Measurements from ENCODE around the gene ADAM29. TPM values are rescaled to one million over a fixed set of nuclear protein-coding genes. Genes with fewer than 3 reads are reported as not detected.
"Not testable (repeated sequence)": the region's sequence is repeated elsewhere in the genome, so short reads cannot be mapped to it uniquely, and the experiment has no call there.

The ADAM29 gene
- total RNA-seq = not detected
- long read RNA-seq, donor 1 = 0 reads
- long read RNA-seq, donor 2 = 0 reads

GRCh38 chr4:174918058-174918457 lies at the start of gene ADAM29:
Gene ADAM29 (plus strand): TSS chr4:174918358. CDS start chr4:174975526, 57,168 bp downstream.
- H3K9me3 ChIP-seq = peaks cover 13% of the 10 kb centered on the region
- no peak within 1 kb of the TSS for H3K4me3 ChIP-seq
- H3K36me3 ChIP-seq (ENCODE audit: low read depth) = no peaks in the 10 kb centered on the region
- H3K4me1 ChIP-seq (ENCODE audit: low read depth) = no peaks in the 10 kb centered on the region
- no peak for TF ChIP-seq CTCF (IDR thresholded peaks at IDR 0.05)
- DNase-seq = no peak
- no peak for ATAC-seq
- intact Hi-C loops (cut with DNase I, micrococcal nuclease) = no loop called here

GRCh38 chr4:174869339-174869738 lies 48.8 kb upstream of the ADAM29 start:
- Histone ChIP-seq H3K36me3 (ENCODE audit: low read depth) (no peaks in the 10 kb centered on the region), H3K9me3 (peaks cover 2% of the 10 kb centered on the region), H3K4me3 (no peak overlapping the region), H3K4me1 (ENCODE audit: low read depth) (no peaks in the 10 kb centered on the region)
- TF ChIP-seq CTCF (IDR thresholded peaks at IDR 0.05) = no peak
- ATAC-seq (no peak), DNase-seq (no peak)
- intact Hi-C loops (cut with DNase I, micrococcal nuclease) = no loop called here

GRCh38 chr4:174870311-174870710 lies 47.8 kb upstream of the ADAM29 start:
- H3K36me3 ChIP-seq (ENCODE audit: low read depth) = no peaks in the 10 kb centered on the region
- ATAC-seq (no peak), DNase-seq (no peak)
- TF ChIP-seq CTCF (IDR thresholded peaks at IDR 0.05) = no peak
- intact Hi-C loops (cut with DNase I, micrococcal nuclease) = no loop called here
- H3K4me1 ChIP-seq (ENCODE audit: low read depth) = no peaks in the 10 kb centered on the region
- H3K4me3 ChIP-seq = no peak overlapping the region
- peaks cover 2% of the 10 kb centered on the region for H3K9me3 ChIP-seq

- no peaks in the 10 kb centered on the region for H3K36me3 ChIP-seq (ENCODE audit: low read depth)
- H3K4me3 ChIP-seq = no peak overlapping the region
- no peak for TF ChIP-seq CTCF (IDR thresholded peaks at IDR 0.05)
- H3K4me1 ChIP-seq (ENCODE audit: low read depth) = no peaks in the 10 kb centered on the region
- DNase-seq (no peak), ATAC-seq (no peak)
- peaks cover 2% of the 10 kb centered on the region for H3K9me3 ChIP-seq
- intact Hi-C loops (cut with DNase I, micrococcal nuclease) = no loop called here
These were observed 46.8 kb upstream of the ADAM29 start for GRCh38 chr4:174871407-174871806.

- H3K36me3 ChIP-seq (ENCODE audit: low read depth); intact Hi-C loops (cut with DNase I, micrococcal nuclease); DNase-seq; ATAC-seq; H3K9me3 ChIP-seq; H3K4me1 ChIP-seq (ENCODE audit: low read depth); H3K4me3 ChIP-seq: not testable (repeated sequence)
These were observed 45.0 kb upstream of the ADAM29 start for GRCh38 chr4:174873146-174873545.

GRCh38 chr4:174873931-174874330 lies 44.2 kb upstream of the ADAM29 start:
- Histone ChIP-seq H3K4me1 (ENCODE audit: low read depth) (no peaks in the 10 kb centered on the region), H3K36me3 (ENCODE audit: low read depth) (no peaks in the 10 kb centered on the region), H3K4me3 (no peak overlapping the region), H3K9me3 (peaks cover 2% of the 10 kb centered on the region)
- intact Hi-C loops (cut with DNase I, micrococcal nuclease) = no loop called here
- TF ChIP-seq CTCF (IDR thresholded peaks at IDR 0.05) = no peak
- DNase-seq (no peak), ATAC-seq (no peak)
